Measurements from ENCODE around the gene MMP23B. TPM values are rescaled to one million over a fixed set of nuclear protein-coding genes. Genes with fewer than 3 reads are reported as not detected.

Gene MMP23B
- total and polyA plus RNA-seq, 5 donors, result 15.8 to 22.4 (median 19.8) TPM

DNA sequence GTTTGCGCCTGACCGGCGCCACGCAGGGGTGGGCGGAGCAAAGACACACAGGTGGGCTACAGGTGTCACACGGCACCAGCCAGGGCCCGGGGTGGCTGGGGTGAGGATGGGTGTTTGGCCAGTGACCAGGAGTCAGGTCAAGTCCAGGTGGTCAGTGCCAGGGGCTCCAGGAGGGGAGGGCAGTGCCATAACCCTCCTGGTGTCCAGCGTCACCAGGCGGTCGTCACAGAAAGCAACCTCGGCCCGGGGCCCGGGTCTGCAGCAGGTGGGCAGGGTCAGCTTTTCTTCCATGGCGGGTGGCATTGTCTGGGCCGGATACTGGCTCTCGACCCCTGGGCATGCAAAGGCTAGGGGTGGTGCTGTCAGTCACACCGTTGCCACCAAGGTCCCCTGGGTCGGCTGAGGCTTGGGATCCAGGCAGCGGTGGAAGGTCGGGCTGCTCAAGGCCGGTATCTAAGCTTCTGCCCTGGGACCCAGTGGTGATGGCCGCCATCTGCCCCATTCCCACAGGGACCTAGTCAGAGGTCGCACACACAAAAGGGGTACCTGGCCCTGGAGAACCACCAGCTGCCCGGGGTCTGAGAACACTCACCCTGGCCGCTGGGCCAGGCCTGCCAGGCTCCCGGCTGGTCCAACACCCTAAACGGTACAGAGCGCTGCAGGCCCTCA, 33.8 kb upstream of the MMP23B start:
- no peak for DNase-seq
- no peak for ATAC-seq
- 89% methylated on average over 28 of the region's 28 CpGs for WGBS

DNA sequence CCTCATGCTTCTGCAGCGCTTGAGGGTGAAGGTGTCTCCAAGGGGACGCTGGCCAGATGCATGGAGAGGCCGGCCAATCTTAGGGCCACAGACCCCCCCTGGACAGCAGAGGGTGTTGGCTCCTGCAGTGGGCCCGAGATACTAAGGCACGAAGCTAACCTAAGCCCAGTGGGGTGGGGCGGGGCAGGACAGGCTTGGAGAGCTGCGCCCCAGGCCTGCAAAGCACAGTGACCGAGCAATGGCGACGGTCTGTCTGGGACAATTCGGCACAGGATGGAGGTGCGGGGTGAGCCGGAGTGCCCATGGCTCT, 33.3 kb upstream of the MMP23B start:
- H3K27me3 ChIP-seq (ENCODE audit: control insufficient read depth, insufficient read depth), result no peaks in the 10 kb centered on the region
- no peak for DNase-seq
- H3K9me3 ChIP-seq (ENCODE audit: control insufficient read depth, low read length), result no peaks in the 10 kb centered on the region
- no peak overlapping the region for H3K4me3 ChIP-seq (ENCODE audit: low read length)
- no peak overlapping the region for H3K27ac ChIP-seq (ENCODE audit: low read length)
- intact Hi-C loops (cut with DNase I), result no loop called here
- H3K4me1 ChIP-seq (ENCODE audit: control insufficient read depth, insufficient read depth, low read length), result no peaks in the 10 kb centered on the region
- 85% methylated on average over 13 of the region's 13 CpGs for WGBS
- ATAC-seq, result no peak

More for the DNA sequence above, 33.8 kb upstream of the MMP23B start:
- Histone ChIP-seq H3K27ac (ENCODE audit: low read length) (no peak overlapping the region), H3K9me3 (ENCODE audit: control insufficient read depth, low read length) (no peaks in the 10 kb centered on the region), H3K27me3 (ENCODE audit: control insufficient read depth, insufficient read depth) (no peaks in the 10 kb centered on the region), H3K4me3 (ENCODE audit: low read length) (no peak overlapping the region), H3K4me1 (ENCODE audit: control insufficient read depth, insufficient read depth, low read length) (no peaks in the 10 kb centered on the region)
- intact Hi-C loops (cut with DNase I), result no loop called here

DNA sequence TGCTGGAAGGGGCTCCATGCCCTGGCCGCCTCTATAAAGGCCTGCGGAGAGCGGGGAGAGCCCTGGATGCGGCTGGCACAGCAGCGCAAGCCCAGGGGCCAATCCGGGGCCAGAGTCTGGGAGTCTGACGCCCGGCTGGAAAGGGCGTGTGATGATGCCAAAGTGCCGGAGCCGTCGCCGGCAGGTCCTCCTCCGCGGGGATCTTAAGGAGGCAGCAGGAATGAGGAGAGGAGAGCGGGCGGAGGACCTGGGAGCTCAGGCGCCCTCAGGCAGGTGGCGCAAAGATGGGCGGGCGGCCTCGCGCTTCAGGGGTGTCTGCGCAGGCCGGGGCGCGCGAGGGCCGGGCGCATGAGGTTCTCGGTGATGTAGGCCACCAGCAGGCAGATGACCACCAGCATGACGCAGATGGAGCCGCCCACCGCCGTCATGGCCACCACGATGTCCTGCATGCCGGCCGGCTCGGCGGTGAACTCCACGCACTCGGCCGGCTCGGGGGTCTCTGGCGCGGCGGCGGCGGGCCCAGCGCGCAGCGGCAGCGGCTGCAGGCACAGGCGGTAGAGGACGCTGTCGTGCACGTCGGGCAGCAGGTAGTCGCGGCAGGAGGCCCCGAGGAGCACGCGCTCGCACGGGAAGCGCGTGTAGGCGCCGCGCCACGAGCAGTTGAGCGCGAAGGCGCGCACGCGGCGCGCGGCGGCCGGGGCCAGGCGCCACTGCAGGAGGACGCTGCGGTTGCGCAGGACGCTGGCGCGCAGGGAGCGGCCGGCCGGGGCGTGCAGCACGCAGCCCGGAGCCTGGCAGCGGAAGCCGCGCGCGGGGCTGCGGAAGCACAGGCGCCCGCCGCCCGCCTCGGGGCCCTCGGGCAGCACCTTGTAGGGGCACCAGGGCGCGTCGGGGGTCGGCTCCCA, 32.7 kb upstream of the MMP23B start:
- H3K4me3 ChIP-seq (ENCODE audit: low read length), result peak overlapping the region; percentile 52
- no peaks in the 10 kb centered on the region for H3K27me3 ChIP-seq (ENCODE audit: control insufficient read depth, insufficient read depth)
- ATAC-seq (no peak), DNase-seq (no peak)
- H3K4me1 ChIP-seq (ENCODE audit: control insufficient read depth, insufficient read depth, low read length), result no peaks in the 10 kb centered on the region
- H3K9me3 ChIP-seq (ENCODE audit: control insufficient read depth, low read length), result no peaks in the 10 kb centered on the region
- intact Hi-C loops (cut with DNase I), result no loop called here
- WGBS, result 9% methylated on average over 111 of the region's 111 CpGs
- H3K27ac ChIP-seq (ENCODE audit: low read length), result no peak overlapping the region

DNA sequence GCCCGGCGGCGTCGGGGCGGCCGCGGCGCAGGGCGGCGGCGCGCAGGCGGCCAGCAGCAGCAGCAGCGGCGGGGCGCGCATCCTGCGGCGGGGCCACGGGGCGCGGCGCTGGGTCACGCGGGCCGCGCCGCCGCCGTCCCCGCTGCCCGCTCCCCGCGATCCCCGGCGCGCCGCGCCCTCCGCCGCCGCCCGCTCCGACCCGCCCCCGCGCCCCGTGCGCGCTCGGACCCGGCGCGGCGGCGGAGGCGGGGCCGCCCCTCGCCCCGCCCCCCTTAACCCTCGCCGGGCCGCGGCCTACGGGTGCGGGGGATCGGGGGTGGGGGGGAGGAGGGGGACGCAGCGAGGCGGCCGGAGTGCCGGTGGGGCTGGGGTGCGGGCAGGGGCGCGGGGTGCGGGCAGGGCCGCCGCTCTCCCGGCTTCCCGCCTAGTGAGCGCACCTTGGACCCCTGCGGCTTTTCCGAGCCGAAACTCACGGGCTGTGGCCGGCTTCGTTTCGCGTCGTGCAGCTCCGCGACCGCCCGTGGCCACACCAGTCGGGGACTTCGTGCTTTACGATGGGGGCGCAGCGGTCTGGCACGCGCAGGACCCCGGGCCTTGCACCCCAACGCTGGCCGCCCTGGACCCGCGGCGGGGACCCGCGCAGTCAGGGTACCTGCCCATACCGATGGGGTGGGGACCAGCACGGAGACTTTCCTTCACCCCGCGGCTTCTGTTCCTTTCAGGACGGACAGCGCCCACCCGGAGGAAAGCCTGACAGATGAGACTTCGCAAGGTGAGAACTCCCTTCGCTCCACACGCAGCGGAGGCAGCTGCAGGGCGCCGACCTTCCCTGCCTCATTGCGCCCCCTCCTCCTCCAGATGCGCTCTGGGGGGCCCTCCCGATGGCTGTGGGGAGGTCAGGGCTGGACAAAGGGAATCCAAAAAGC, 31.8 kb upstream of the MMP23B start, which contains the start of gene FNDC10:
Gene FNDC10, minus strand, starts transcription at position 201 of the 926 bp plus-strand sequence. Its CDS starts 120 bp downstream, at position 81.
- intact Hi-C loops (cut with DNase I), result no loop called here
- WGBS, result 3% methylated on average over 125 of the region's 125 CpGs
- Histone ChIP-seq H3K27me3 (ENCODE audit: control insufficient read depth, insufficient read depth) (no peaks in the 10 kb centered on the region), H3K4me1 (ENCODE audit: control insufficient read depth, insufficient read depth, low read length) (no peaks in the 10 kb centered on the region), H3K4me3 (ENCODE audit: low read length) (peak within 1 kb of the TSS; percentile 52), H3K9me3 (ENCODE audit: control insufficient read depth, low read length) (no peaks in the 10 kb centered on the region), H3K27ac (ENCODE audit: low read length) (no peak within 1 kb of the TSS)
- DNase-seq (no peak), ATAC-seq (no peak)

DNA sequence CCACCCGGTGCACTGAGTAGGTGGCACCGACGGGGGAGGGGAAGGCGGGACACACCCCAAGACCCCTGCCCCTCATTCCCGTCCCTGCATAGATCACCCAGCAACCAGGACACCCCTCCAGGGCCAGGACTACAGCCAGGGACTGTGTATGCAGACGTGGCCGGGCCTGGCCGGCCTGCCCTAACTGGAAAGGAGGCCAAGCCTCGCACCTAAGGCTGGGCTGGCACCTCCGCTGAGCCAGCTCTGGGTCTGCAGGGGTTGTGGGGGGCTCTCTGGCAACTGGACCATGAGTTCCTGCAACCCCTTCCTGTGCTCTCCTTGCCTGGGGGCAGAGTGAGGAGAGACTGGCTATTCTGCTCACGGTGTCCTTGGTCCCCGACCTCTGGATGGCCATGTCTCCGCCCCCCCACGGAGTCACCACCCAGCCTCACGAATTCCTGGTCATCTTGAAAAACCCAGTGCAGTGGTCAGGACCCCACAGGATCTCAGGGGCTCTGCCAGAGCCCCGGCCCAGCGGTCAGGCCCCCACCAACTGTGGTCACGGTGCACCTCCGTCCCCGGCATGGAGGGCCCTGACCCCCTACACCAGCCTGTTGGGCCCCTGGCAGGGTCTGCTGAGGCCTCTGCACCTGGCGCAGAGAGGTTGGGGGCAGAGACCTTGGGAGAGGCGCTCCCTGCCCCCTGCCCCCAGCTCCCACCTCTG, 31.0 kb upstream of the MMP23B start:
- H3K27me3 ChIP-seq (ENCODE audit: control insufficient read depth, insufficient read depth), result no peaks in the 10 kb centered on the region
- 72% methylated on average over 22 of the region's 22 CpGs for WGBS
- H3K4me1 ChIP-seq (ENCODE audit: control insufficient read depth, insufficient read depth, low read length), result no peaks in the 10 kb centered on the region
- intact Hi-C loops (cut with DNase I), result no loop called here
- DNase-seq, result no peak
- no peaks in the 10 kb centered on the region for H3K9me3 ChIP-seq (ENCODE audit: control insufficient read depth, low read length)
- H3K27ac ChIP-seq (ENCODE audit: low read length), result no peak overlapping the region
- no peak for ATAC-seq
- no peak overlapping the region for H3K4me3 ChIP-seq (ENCODE audit: low read length)

DNA sequence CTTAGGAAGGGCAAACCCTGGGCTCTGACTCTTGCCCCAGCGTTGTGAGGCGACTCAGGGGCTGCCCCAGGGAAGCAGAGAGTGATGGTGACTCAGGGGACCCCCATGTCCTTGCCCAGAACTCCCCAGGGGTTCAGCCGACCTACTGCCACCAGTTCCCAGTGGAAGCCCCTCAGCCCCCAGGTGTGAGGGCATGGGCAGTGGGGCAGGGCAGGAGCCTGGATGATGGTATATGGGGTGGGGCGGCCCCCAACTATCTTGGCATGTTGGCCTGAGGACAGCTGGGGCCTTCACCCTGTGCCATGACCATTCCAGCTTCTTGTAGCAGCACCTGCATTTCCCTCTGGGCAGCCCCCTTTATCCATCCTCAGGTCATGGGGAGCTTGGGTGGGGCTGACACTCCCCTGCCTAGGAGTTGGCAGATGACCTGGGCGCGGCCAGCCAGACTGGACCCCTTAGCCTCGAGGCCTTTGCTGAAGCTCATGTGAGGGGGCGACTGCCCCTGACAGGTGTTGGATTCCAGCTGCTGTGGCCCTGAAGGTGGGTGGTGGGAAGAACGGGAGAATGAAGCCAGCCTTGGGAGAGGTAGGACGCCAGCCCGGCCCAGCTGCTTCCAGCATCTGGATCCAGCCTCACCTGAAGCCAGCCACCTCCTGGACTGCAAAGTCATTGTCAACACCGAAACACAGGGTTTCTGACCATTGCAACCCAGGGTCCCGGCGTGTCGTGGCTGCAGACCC, 30.2 kb upstream of the MMP23B start:
- DNase-seq (no peak), ATAC-seq (no peak)
- Histone ChIP-seq H3K9me3 (ENCODE audit: control insufficient read depth, low read length) (no peaks in the 10 kb centered on the region), H3K4me3 (ENCODE audit: low read length) (no peak overlapping the region), H3K27me3 (ENCODE audit: control insufficient read depth, insufficient read depth) (no peaks in the 10 kb centered on the region), H3K4me1 (ENCODE audit: control insufficient read depth, insufficient read depth, low read length) (no peaks in the 10 kb centered on the region), H3K27ac (ENCODE audit: low read length) (no peak overlapping the region)
- intact Hi-C loops (cut with DNase I), result no loop called here
- WGBS, result 89% methylated on average over 15 of the region's 15 CpGs

DNA sequence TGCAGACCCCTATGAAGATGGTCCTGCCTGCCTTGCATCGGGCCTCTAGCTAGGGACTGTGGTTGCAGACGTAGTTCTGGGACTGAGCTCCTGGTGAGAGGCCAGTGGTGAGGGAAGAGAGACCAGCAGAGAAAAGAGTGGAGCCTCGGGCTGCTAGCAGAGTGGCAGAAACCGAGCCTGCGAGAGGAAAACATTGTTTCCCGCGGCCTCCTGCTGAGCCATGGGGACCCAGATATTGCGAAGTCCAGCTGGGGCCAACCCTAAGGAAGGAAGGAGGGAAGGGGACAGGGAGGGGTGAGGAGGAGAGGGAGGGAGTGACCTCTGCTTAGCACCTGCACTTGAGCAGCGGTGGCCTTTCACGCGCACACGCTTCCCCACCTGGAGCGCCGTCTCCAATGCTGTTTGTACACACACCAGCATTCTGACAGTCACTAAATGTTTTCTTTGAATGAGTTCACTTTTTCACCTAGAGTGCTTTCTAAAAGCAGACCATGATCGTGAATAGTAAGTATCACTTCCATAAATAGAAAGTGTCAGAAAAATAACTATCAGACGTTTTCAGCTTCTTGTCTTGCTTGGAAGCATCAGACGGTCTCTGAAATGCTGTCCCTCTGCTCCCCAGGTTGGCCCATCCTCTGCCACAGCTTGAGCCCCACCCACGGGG, 29.5 kb upstream of the MMP23B start:
- no peaks in the 10 kb centered on the region for H3K4me1 ChIP-seq (ENCODE audit: control insufficient read depth, insufficient read depth, low read length)
- DNase-seq (no peak), ATAC-seq (no peak)
- intact Hi-C loops (cut with DNase I), result no loop called here
- no peaks in the 10 kb centered on the region for H3K27me3 ChIP-seq (ENCODE audit: control insufficient read depth, insufficient read depth)
- no peak overlapping the region for H3K27ac ChIP-seq (ENCODE audit: low read length)
- no peak overlapping the region for H3K4me3 ChIP-seq (ENCODE audit: low read length)
- no peaks in the 10 kb centered on the region for H3K9me3 ChIP-seq (ENCODE audit: control insufficient read depth, low read length)
- 53% methylated on average over 18 of the region's 18 CpGs for WGBS

DNA sequence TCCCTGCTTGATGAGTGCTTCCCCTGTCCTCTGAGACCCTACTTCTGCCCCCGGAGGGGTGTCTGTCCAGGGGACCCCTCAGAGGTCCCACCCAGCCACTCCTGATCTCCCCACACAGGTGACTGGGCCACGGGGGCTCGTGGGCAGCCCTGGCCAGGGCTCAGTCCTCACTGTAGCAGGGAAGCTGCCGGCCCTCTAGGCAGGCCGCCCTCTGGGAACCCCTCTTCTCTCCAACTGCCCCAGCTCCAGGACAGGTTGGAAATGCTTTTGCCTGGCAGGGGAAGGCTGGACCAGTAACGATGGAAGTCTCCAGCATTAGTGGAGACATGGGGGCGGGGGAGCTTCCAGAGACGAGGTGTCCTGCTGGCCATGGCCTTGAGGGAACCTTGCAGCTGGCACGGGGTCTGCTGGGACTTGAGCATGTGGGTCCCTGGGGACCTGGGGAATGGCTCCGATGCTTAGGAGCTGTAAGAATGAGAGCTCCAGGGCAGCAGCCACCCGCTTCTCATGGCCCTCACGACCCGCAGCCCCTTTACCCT, 28.9 kb upstream of the MMP23B start:
- Histone ChIP-seq H3K27ac (ENCODE audit: low read length) (no peak overlapping the region), H3K9me3 (ENCODE audit: control insufficient read depth, low read length) (no peaks in the 10 kb centered on the region), H3K27me3 (ENCODE audit: control insufficient read depth, insufficient read depth) (no peaks in the 10 kb centered on the region), H3K4me1 (ENCODE audit: control insufficient read depth, insufficient read depth, low read length) (no peaks in the 10 kb centered on the region), H3K4me3 (ENCODE audit: low read length) (no peak overlapping the region)
- intact Hi-C loops (cut with DNase I), result no loop called here
- DNase-seq, result no peak
- ATAC-seq, result no peak
- 69% methylated on average over 13 of the region's 13 CpGs for WGBS

DNA sequence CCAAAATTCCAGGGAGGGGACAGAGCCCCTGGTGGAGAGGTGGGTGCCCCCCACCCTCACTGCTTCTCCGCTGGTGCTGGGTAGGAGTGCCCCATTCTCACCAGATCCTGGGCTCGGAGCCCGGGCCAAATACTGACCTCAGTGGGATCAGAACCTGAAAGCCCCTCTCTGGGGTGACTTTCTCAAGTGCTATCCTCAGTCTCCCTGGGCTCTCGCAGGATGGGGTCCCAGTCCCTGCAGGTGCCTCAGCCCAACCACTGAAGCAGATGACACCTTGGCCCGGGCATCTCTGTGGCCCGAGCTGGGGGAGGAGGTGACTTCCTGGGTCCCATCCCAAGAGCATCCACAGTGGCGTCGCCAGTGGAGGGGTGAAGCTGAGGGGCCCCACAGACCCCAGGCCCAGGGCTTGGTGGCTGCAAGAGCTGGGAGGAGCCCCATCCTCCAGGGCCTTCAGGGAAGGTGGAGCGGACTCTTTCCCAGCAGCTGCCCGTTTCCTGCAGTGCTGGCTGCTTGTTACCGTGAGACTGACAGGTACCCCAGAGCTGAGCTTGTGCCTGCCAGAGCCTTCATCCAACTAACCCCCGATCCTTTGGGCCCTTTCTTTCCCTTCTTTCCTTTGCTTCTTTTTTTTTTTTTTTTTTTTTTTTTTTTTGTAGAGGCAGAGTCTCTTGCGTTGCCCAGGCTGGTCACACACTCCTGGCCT, 28.2 kb upstream of the MMP23B start:
- DNase-seq, result no peak
- Histone ChIP-seq H3K9me3 (ENCODE audit: control insufficient read depth, low read length) (no peaks in the 10 kb centered on the region), H3K27me3 (ENCODE audit: control insufficient read depth, insufficient read depth) (no peaks in the 10 kb centered on the region), H3K27ac (ENCODE audit: low read length) (no peak overlapping the region), H3K4me1 (ENCODE audit: control insufficient read depth, insufficient read depth, low read length) (no peaks in the 10 kb centered on the region), H3K4me3 (ENCODE audit: low read length) (no peak overlapping the region)
- WGBS, result 71% methylated on average over 13 of the region's 13 CpGs
- ATAC-seq, result no peak
- intact Hi-C loops (cut with DNase I), result no loop called here

All from right cardiac atrium (tissue), 5 donors.